Kidney capillary endothelial cell (primary cell): ENCODE results near the gene RHBDF2.

Source experiments
- DNase-seq: peaks from one replicate; pipeline ENCODE4 v3.0.0-alpha.2; 2018; ENCODE audit warnings: low spot score

The RHBDF2 gene

DNA sequence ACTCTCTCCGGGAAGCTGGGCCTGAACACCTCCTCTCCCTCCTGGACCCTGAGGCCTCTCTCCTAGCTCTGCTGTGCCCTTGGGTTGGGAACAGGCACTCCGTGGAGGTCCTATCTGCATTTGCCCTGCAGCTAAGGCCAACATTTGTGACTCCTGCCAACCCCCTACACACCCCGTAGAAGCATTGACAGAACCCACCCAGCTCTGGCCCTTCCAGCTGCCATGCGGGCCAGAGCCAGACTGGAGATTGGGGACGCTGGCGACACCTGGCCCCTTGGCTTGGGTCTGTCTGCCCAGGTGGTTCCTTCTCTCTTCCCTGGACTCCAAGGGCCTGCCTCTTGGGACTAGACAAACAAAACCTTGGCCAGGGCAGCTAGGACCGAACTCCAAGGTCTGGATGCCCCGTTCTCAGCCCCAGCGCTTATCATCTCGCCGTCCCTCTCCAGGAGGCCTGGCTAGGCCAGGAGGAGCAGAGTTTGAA is 644 bp upstream of the RHBDF2 start:
- DNase-seq = no peak

DNA sequence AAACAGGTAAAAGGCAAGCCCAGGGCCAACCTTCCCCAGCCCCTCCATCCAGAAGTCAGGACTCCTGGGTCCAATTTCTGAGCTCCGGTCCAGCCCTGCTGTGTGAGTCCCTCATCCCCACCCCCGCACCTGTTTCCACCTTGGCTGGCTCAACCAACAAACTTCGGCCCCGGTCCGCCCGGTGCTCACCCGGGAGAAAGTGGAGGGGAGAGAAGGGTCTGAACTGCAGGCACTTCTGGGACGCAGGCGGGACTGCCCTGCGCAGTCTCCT is 541 bp downstream of the RHBDF2 start:
- DNase-seq = no peak

DNA sequence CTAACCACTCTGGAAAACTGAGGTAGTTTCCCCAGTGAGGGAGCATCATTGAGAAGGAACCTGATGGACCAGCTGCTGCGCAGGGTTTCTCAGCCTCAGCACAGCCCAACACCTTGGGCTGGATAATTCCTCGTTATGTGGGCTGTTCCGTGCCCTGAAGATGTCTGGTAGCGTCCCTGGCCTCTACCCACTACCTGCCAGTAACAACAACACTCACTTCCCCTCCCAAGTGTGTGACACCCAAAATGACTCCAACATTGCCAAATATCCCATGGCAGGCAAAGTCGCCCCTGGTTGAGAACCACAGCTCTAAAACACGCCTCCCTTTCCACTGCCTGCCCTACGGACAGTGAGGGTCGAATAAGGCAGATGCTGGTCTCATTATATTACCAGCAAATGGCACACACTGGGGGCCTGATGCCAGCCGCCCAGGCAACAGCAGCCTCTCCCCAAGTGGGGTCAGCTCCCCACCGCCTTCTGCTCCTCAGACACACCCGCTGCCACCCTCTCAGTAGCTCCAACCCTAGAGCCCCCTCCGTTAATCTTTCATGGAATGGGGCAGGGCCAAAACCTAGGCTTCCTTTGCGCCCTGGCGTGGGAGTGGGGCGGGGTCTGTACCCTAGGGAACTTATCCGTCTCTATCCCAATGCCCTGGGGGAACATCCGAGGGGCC is 1.0 kb downstream of the RHBDF2 start:
- DNase-seq = no peak

DNA sequence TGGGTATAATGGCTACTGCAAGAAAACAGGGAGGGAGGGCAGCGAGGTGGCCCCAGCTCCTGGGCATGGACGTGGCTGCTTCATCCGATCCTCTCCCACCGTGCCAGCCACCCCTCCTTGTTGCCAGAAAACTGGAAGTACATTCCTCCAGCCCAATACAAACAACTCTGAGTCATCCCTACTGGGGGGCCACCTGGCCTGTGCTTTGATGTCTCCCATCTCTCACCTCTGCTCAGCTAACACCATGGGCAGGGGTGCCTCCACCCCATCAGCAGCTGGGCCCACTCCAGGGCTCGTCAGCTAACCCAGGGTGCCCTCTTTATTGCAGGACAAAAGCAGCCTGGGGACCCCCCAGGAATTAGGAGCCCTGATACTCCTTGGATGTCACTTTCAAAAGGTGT is 2.0 kb downstream of the RHBDF2 start:
- DNase-seq = no peak

DNA sequence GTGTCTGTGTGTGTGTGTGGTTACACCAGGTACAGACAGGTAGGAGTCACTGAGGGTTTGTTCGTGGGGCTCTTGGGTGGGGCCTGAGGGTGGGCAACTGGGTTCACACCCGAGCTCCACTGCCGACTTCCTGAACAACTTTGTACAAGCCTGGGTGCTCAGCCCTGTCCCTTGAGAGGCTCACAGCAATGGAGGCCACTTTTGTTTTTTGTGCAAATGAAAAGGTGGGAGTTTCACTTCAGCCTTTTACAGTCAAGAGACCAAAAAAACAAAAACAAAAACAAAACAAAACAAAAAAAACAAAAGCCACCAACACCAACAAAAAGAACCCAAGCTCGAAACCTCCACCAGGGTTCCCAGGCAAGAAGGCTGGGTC is 2.4 kb downstream of the RHBDF2 start:
- DNase-seq = no peak

DNA sequence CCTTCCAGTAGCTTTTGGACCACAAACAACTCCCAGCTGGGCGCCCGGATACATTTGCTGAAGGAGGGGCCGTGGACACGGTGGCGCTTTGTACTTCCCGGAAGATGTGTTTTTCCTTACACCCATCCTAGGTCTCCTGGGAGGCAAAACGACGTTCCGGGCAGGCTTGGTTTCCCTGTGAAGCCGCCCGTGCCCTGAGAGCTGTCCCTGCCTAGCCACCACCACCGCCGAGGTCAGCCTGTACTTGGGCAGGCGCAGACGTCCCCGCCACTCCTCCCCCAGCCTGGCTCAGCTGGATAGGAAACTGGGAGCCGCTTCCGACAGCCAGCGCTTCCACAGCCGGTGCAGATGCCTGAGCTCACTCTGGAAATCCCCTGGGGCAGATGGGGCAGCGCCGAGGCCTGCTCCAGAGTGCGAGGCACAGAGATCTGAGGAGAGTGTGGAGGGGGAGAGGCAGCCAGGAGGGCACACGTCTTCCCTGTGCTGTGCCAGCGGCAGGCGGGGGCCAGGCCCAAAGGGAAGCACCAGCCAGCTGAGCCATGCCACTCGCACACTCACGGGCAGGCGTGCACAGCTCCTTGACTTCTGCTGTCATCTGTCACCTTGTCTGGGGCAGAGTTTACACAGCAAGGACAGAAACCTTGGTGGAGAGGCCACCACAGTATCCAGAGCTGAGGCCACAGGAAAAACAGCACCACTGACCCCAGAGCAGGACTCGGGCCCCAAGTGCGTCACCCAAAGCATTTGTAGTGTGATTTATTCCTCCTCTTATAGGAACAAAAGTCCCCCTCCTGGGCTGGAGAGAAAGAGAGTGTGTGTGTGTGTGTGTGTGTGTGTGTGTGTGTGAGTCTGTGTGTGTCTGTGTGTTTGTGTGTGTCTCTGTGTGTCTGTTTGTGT is 3.0 kb downstream of the RHBDF2 start:
- DNase-seq = peak; percentile 78

DNA sequence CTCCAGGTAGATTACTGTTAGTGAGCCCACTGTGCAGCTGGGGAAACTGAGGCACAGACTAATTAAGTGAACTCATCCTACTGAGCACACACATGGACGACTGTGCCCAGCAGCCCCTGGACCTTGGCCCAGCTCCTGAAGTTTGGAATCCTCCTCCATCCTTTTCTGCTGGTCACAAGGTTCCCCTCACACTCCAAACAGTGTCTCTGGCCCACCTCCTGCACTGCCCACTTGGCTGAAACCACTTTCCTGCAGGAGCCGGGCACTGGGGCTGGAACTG is 3.6 kb downstream of the RHBDF2 start:
- DNase-seq = no peak

DNA sequence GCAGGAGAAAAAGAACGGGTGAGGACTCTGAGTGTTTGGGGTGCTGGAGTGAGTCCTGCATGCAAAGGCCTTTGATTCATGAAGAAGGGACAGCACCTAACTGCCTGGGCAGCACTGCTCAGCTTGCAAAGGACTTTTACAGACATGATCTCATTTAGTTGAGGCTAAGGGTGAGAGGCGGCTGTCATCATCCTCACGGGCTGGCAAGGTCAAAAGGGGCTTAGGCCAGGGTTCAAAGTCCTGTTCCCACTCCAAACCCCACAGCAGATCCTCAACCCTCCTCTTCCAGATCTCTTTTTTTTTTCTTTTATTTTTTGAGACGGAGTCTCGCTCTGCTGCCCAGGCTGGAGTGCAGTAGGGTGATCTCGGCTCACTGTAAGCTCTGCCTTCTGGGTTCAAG is 4.8 kb downstream of the RHBDF2 start:
- no peak for DNase-seq

DNA sequence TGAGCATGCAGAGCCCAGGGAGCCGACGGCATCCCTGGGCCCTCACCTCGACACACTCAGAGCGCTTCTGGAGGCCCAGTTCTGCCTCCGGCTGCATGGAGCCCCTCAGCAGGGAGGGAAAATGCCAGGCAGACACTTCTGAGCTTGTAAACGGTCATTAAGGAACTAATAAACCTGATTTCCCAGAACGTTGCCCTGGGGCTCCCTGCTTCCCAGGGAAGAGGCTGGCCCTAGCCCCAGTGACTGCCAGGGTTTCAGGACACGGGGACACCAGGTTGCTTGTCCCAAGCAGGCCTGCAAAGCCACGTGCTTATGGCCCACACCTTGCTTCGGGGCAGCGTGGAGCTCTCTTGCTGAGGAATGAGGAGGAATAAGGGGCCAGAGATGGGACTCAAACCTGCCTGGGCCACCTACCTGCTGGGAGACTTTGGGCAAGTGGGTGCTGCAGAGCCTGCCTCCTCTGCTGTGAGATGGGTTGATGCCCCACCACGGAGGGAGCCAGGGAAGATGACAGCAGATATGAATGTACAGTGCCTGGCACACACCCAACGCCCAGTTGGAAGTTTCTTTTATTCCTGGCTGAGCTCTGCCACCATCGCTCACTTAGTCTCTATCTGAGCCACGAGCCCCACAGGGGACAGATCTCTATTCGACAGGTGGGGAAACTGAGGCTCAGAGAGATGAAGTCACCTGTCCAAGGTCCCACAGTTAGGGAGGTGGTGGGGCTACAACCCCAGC is 5.4 kb downstream of the RHBDF2 start:
- no peak for DNase-seq

DNA sequence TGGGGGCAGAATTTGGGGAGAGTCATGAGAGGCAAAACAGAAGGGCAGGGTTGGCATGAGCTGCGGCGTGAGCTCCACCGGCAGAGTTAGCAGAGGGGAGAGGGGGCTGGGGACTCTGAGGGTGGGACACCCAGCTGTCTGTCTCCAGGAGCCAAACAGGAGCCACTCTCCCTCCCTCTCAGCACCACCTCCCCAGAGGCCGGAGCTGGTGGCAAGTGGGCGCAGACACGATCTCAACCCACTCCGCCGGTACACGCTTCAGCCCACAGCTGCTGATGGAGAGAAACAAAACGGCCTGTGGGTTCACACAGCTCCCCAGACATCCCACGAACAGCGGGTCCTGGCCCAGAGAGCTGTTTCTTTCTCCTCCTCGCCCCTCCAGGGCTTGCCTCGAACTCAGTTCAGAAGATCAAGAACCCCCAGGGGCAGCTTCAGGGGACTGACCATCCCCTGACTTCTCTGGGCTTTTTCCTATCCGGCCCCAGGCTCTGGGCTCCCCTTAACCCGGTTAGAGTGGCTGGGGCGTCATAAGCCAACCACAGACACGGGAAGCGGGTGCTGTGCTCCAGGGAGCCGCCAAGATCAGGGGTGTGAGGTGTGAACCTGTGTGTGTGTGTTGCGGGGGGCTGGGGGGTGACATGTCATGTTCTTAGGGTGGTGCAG is 7.6 kb downstream of the RHBDF2 start:
- DNase-seq = no peak

DNA sequence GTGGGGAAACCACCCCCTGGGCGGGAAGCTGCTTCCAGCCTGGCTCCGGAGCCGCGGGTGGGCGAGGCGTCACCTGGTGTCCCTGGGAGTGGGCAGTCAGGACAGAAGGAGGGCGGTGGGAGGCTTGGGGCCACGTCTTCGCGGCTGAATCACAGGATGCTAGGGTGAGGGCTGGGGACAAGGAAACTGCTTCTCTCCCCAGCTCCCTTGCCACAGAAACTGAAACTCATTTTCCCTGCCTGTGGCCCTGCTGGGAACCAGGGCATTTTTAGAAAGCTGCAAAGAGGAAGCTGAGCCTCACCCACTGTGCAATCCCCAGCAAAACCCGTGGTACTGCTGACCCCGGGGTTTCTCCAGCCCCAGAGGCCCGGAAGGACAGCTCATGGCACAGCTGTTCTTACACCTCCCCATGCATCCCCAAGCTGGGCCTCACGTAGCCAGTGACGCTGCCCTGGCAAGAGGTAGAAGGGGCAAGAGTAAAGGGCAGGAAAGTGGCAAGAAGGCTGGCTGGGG is 8.2 kb downstream of the RHBDF2 start:
- peak; percentile 82 for DNase-seq

DNA sequence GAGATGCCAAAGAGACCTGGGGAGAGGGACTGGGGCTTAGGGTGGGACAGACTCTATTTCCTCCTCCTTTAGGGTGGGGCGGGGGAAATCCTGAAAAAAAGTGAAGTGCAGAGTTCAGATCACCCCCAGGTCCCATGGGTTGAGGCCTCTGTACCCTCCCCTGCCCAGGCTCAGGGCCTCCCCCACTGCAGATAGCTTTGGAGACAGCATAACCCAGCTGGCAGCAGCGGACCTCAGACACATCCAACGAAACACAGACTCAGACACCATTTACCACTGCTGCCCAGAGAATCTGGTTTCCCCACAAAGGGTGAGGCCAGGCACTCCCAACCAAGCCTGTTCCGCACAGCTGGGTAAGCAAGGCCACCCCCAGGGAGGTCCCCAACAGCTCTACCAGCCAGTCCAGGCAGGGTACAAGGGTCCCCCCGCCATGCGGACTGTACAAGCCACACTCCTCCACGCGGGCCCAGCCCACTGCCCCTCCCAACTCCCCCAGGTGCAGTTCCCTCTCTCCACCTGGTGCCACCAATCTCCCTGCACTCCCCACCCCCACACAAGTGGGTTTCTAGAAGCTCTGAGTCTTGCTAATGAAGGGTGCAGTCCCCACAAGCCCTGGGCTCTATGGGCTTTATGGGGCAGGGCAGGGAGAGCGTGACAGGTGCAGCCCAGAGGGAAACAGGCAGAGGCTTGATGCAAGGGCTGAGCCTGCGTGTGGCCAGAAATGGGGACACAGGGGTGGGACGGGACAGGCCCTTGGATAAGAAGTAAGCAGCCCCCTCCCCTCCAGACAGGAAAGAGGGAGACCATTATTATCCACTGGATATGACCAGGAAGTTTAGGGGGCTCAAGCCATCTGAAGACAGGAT is 8.9 kb downstream of the RHBDF2 start:
- DNase-seq = no peak

DNA sequence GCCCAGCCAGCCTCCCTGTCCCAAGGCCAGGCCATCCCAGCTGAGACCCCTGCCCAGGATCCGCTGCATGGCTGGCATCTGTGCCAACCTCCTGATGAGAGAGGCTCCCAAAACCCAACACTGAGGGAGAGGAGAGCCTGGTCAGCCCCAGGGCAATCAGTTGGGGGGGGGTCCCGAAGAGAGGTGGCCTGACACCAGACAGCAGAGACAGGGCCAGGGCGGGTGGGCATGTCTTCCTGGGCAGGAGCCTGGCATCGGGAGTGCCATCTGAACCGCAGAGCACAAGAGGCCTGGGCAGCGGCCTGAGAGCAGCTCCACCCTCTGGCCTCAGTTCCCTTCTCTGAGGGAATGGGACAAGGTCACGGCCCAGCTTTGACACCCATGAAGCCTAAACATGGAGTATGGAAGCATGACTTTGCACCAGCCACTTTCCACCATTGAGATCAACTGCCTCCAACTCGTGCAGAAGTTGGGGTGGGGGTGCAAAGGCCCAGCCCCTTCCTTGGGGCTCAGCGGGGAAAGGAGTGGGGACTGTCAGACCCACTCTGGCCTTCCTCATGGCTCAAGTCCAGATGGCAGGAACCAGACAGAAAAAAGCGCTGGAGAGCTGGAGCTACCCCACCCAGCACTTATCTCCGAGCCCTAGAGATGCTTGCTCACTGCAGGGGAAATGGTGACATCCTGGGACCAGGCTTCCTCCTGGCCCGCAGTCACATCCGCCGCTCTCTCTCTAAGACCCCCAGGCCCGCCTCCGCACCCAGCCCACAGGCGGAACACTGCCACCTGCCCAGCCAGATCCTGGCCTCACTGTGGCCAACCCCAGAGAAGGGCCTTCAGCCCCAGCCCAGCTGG is 9.7 kb downstream of the RHBDF2 start:
- DNase-seq = no peak

DNA sequence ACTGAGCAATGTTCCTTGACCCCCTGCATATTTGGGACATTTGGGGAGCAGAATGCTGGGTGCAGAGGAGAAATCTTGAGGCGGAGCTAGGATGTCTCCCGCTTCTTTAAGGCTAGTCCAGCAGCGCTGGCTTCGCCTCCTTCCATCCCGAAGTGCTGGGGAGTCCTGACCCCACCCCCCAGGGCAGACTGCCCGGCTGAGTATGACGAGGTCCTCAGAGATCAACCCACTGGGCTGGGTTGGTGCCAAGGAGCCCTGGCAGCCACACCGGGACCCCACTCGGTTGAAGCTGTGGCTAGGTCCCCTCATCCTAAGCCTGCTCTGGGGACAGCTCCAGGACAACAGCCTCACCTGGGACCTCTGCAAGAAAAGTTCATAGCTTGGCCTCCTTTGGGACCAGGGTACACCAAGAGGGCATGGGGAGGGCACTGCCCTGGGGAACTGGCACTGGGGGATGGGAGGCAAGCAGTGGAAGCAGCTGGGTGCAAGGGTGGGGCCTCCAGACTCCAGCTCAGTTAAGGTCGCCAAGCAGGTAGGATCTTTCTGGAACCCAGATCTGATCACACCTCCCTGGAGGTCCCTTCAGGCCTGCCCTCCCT is 11.0 kb downstream of the RHBDF2 start:
- no peak for DNase-seq

DNA sequence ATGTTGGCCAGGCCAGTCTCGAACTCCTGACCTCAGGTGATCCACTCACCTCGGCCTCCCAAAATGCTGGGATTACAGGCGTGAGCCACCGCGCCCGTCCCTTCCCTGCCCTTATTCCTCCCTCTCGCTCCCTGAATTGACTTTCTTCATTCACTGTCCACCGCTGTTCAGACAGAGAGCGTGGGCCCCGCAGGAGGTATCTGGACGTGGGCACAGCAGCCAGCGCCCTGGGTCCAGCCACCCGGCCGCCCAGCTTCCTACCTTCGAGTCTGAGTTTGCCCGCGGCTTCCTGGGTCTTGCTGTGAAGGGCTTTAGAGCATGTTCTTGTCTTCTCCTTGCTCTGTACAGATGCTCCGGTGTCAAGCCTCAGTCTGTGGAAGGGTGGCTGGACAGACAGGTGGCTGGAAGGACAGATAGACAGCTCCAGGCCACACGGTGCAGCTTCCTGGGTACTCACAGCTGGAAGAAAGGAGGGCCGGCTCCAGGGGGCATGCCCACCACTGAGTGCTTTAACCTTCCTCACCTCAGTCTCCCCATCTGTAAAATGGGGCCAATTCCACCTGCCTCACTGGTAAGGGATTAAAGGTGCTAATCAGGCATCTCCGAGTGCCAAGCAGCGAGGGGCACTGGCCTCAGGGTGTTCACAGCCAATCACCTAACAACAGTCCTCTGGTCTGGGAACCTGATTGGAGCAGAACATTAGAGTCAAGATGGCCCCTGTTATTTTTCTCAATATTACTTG is 13.6 kb downstream of the RHBDF2 start:
- DNase-seq = no peak

DNA sequence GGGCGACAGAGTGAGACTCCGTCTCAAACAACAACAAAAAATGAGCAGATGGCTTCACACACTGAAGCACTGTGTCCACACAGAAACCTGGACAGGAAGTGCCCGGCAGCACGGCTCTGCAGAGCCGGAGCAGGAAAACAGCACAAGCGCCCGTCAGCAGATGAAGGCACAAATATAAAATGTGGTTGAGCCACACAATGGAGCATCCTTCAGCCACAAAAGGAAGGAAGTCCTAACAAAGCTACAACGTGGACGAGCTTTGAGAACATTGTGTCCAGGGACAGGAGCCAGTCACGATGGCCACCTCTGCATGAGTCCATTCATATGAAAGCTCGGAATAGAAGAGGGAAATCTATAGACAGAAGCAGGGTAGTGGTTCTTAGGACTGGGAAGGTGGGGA is 15.7 kb downstream of the RHBDF2 start:
- DNase-seq = peak; percentile 59

DNA sequence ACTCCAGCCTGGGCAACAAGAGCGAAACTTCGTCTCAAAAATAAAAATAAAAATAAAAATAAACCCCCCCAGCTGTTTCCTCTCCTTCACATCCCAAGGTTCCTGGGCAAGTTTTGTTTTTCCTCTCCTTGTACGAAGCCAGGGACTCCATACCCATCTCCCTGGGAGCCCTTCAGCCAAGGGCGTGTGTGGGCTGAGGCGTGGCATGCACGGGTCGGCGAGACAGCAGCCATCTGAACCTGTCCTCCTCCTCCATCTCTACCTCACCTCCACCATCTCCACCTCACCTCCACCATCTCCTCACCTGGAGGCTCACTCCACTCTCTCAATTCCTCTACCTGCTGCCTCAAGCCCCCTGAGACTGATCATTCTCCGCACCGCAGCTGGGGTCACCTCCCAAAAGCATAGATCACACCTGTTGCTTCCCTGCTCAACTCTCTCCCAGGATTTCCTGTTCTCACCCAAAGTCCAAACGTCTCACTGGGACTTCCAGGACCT is 16.9 kb downstream of the RHBDF2 start:
- DNase-seq = no peak

DNA sequence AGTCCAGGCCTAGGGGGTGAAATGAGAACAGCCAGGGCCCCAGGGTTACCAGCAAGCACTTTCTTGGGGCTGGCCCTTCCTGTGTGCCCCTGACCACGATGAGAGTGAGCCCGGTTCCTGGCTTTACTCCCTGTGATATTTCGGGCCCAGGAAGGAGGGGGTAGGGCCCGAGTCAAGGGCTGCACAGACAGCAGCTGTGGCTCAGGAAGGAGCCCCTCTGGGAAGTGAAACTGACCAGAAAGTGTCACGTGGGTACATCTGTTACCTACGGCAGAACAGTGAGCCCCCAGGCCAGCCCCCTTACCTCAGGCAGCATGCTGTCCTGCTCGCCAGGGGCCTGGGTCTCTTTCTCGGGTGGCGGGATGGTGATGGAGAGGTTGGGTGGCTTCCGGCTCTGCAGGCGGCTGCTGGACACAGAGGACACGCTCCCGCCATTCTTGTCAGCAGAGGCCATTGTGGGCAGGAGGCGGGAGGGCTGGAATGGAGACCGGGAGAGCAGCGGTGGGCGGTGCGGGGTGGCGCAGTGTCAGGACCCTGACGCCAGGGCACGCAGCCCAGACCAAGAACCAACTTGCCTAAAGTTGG is 20.1 kb downstream of the RHBDF2 start:
- no peak for DNase-seq

DNA sequence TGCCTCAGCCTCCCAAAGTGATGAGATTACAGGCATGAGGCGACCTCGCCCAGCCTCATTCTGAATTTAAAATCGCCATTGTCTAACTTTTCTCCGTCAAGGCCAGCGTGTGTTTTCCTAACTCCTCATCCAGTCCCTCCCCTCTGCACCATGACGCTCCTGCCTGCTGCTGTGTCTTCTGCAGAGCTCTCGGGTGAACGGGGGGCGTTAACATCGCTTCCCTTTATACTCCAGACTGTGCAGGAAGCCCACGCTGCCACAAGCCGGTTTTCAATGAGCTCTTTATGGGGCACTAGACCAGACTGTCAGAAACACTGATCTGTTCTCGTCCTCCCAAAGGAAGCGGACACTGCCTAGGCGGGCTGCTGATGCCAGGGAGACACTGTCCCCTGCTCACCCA is 20.6 kb downstream of the RHBDF2 start:
- DNase-seq = no peak
